Suprapubic skin (tissue), 4 donors: Measurements from ENCODE around the gene ARMH3. TPM values are rescaled to one million over a fixed set of nuclear protein-coding genes. Genes with fewer than 3 reads are reported as not detected.

Experiments used
- DNase-seq, 2 donors: peaks; one replicate each; pipeline ENCODE4 v3.0.0-alpha.2; 2019; ENCODE audit warnings: low spot score in 2 of 2
- H3K27ac ChIP-seq: fragments of 200-600 bp; sonication (generic); one replicate; pipeline ENCODE4 v1.5.1; 2019
- H3K27me3 ChIP-seq: fragments of 200-600 bp; sonication (generic); one replicate; pipeline ENCODE4 v1.5.1; 2019
- H3K36me3 ChIP-seq: fragments of 200-600 bp; sonication (generic); one replicate; pipeline ENCODE4 v1.5.1; 2019
- H3K4me1 ChIP-seq: fragments of 200-600 bp; sonication (generic); one replicate; pipeline ENCODE4 v1.5.1; 2019
- H3K4me3 ChIP-seq: fragments of 200-600 bp; sonication (generic); one replicate; pipeline ENCODE4 v1.5.1; 2019; ENCODE audit warnings: mild to moderate bottlenecking
- H3K9me3 ChIP-seq: fragments of 200-600 bp; sonication (generic); one replicate; pipeline ENCODE4 v1.5.1; 2019
- EP300 ChIP-seq: sonication (generic); formaldehyde crosslinking; IDR thresholded peaks from one replicate; pipeline ENCODE4 v1.6.1; 2017; ENCODE audit warnings: antibody characterized with exemption
- POLR2A ChIP-seq, 2 donors: fragments of 450-650 bp; IDR thresholded peaks; one replicate each; pipeline ENCODE4 v1.6.1; 2017; ENCODE audit warnings: antibody characterized with exemption in 2 of 2, mild to moderate bottlenecking in 2 of 2, moderate library complexity in 2 of 2
- POLR2AphosphoS5 ChIP-seq, 3 donors: sonication (generic); formaldehyde crosslinking; IDR thresholded peaks; one replicate each; pipeline ENCODE4 v1.6.1; 2017; ENCODE audit warnings: antibody characterized with exemption in 3 of 3
- WGBS: methylation state at CpG from one replicate; pipeline ENCODE4 v1.1.5; 2018; 5-methylcytosine and 5-hydroxymethylcytosine counted together
- total RNA-seq, 4 donors: library from RNA; depleted of rRNA; stranded (reverse); fragments of >200 nt; gene quantifications; one replicate each; pipeline ENCODE4 v1.1.0, GENCODE V29; 2016
- TF ChIP-seq, protein P1 (sequence below), 2 donors: fragments of 200-600 bp in 1 of 2; fragments of 450-650 bp in 1 of 2; sonication (generic) in 1 of 2; IDR thresholded peaks; one replicate each; pipeline ENCODE4 v1.5.1; 2016 to 2019; ENCODE audit warnings: antibody characterized with exemption in 2 of 2, mild to moderate bottlenecking in 1 of 2, moderate library complexity in 1 of 2

The ARMH3 gene
- total RNA-seq, 4 donors from 2014 or later: 12.1 to 25.7 (median 20.4) TPM

DNA sequence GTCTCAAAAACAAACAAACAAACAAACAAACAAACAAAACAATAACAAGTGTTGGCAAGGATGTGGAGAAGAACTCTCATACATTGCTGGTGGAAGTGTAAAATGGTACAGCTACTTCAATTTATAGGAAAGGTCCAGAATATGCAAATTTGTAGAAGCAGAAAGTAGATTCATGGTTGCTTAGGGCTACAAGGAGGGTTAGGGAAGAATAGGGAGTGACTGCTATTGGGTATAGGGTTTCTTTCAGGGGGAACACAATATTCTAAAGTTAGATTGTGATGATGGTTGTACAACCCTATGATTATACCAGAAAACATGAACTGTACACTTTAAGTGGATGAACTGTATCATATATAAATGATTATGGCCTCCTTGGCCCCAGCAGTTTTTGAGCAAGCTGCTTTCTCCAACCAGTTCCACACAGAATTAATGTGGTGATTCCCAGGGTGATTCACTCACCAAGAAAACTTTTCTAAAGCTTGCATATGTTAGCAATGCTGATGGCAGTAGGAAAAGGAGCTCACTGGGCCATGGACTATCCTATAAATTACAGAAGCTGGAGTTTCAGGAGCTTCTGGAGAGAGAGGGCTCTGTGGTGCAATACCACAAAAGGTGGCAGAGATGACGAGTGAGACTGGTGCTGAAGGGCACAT, 159.6 kb downstream of the ARMH3 start:
- Histone ChIP-seq H3K36me3 (no peaks in the 10 kb centered on the region), H3K27me3 (no peaks in the 10 kb centered on the region), H3K4me1 (no peaks in the 10 kb centered on the region), H3K27ac (no peak overlapping the region), H3K9me3 (no peaks in the 10 kb centered on the region), H3K4me3 (no peak overlapping the region)
- WGBS: 94% methylated on average over 1 of the region's 1 CpG
- no peak for DNase-seq
- TF ChIP-seq POLR2AphosphoS5 (IDR thresholded peaks at IDR 0.05) (no peak), POLR2A (IDR thresholded peaks at IDR 0.05) (no peak), EP300 (no peak)
- TF ChIP-seq, protein P1, sequence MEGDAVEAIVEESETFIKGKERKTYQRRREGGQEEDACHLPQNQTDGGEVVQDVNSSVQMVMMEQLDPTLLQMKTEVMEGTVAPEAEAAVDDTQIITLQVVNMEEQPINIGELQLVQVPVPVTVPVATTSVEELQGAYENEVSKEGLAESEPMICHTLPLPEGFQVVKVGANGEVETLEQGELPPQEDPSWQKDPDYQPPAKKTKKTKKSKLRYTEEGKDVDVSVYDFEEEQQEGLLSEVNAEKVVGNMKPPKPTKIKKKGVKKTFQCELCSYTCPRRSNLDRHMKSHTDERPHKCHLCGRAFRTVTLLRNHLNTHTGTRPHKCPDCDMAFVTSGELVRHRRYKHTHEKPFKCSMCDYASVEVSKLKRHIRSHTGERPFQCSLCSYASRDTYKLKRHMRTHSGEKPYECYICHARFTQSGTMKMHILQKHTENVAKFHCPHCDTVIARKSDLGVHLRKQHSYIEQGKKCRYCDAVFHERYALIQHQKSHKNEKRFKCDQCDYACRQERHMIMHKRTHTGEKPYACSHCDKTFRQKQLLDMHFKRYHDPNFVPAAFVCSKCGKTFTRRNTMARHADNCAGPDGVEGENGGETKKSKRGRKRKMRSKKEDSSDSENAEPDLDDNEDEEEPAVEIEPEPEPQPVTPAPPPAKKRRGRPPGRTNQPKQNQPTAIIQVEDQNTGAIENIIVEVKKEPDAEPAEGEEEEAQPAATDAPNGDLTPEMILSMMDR (IDR thresholded peaks at IDR 0.05): no peak

DNA sequence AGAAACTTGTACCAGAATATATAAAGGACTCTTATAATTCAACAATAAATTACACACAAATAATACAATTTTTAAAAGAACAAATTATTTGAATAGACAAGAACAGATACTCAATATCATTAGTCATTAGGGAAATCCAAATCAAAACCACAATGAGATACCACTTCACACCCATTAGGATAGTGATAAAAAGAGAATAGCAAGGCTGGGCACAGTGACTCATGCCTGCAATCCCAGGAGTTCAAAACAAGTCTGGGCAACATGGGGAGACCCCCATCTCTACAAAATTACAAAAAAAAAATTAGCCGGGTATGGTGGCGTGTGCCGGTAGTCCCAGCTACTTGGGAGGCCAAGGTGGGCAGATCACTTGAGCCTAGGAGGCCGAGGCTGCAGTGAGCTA, 160.2 kb downstream of the ARMH3 start:
- TF ChIP-seq, protein P1 (IDR thresholded peaks at IDR 0.05): no peak
- TF ChIP-seq POLR2A (IDR thresholded peaks at IDR 0.05) (no peak), POLR2AphosphoS5 (IDR thresholded peaks at IDR 0.05) (no peak), EP300 (no peak)
- Histone ChIP-seq H3K4me1 (no peaks in the 10 kb centered on the region), H3K27me3 (no peaks in the 10 kb centered on the region), H3K9me3 (no peaks in the 10 kb centered on the region), H3K27ac (no peak overlapping the region), H3K36me3 (no peaks in the 10 kb centered on the region), H3K4me3 (no peak overlapping the region)
- no peak for DNase-seq
- 89% methylated on average over 4 of the region's 4 CpGs for WGBS

DNA sequence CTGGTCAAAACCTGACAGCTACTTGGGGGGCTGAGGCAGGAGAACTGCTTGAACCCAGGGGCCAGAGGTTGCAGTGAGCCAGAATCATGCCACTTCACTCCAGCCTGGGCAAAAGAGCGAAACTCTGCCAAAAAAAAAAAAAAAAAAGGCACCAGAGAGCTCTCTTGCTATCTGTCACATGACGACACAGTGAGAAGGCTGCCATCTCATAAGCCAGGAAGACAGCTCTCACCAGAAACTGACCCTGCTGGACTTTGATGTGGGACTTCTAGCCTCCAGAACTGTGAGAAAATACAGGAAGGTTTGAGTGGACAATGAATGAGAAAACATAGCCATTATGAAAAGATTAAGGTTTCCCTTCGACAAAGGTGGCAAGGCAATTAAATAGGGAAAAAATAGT, 161.2 kb downstream of the ARMH3 start:
- Histone ChIP-seq H3K27me3 (no peaks in the 10 kb centered on the region), H3K9me3 (no peaks in the 10 kb centered on the region)

DNA sequence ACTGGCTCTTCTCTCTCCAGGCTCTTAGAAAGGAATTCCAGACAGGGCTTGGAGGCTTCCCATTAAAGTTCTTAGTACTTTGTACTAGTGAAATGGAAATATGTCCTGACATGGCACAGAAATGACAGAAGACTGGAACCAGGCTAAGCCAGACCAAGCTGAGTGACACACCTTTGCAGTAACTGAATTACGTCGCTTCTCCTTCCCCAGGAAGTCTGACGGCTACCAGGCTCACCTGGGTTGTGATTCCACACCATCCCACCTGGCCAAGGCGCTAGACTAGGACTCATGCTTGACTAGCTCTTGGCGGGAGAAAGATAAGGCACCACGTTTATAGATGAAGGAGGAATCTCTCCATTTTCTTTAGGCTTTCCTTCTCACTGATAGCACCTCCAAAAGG, 161.7 kb downstream of the ARMH3 start:
- H3K27me3 ChIP-seq: no peaks in the 10 kb centered on the region
- DNase-seq: no peak
- 88% methylated on average over 6 of the region's 6 CpGs for WGBS
- H3K27ac ChIP-seq: no peak overlapping the region
- no peaks in the 10 kb centered on the region for H3K36me3 ChIP-seq
- H3K9me3 ChIP-seq: no peaks in the 10 kb centered on the region
- no peak overlapping the region for H3K4me3 ChIP-seq
- no peaks in the 10 kb centered on the region for H3K4me1 ChIP-seq
- no peak for TF ChIP-seq POLR2A (IDR thresholded peaks at IDR 0.05)
- TF ChIP-seq POLR2AphosphoS5 (IDR thresholded peaks at IDR 0.05): no peak
- TF ChIP-seq EP300: no peak
- TF ChIP-seq, protein P1 (IDR thresholded peaks at IDR 0.05): no peak

More for the DNA sequence above, 161.2 kb downstream of the ARMH3 start:
- TF ChIP-seq POLR2A (IDR thresholded peaks at IDR 0.05) (no peak), POLR2AphosphoS5 (IDR thresholded peaks at IDR 0.05) (no peak), EP300 (no peak)
- TF ChIP-seq, protein P1 (IDR thresholded peaks at IDR 0.05): no peak
- 98% methylated on average over 3 of the region's 3 CpGs for WGBS
- DNase-seq: no peak
- H3K4me3 ChIP-seq: no peak overlapping the region
- H3K36me3 ChIP-seq: no peaks in the 10 kb centered on the region
- no peak overlapping the region for H3K27ac ChIP-seq
- H3K4me1 ChIP-seq: no peaks in the 10 kb centered on the region

DNA sequence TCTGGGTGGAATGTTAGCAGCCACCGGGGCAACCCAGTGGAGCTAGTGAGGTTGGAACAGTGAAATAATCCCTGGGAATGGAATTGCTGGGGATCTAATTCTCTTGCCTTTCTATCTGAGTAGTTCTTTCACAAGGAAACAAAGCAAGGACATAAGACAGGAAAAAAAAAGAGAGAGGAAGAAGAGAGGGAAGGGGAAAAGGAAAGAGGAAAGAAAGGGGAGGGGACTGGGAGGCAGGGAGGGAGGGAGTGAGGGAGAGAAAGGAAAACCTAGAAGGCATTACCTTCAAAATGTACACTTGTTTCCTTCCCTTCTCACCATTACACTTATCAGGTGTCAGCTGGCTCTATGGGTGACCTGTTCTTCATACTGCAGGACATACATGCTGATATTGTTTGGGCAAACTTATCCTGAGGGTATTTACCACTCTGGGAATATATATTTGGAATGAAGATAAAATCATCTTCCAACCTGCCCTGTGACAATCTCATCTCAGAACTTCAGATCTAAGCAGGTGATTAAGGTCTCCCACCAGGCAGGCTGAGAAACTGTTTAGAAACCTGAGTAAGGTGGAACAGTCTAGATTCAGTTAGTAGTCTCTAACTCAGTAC, 162.4 kb downstream of the ARMH3 start:
- TF ChIP-seq EP300 (no peak), POLR2AphosphoS5 (IDR thresholded peaks at IDR 0.05) (no peak), POLR2A (IDR thresholded peaks at IDR 0.05) (no peak)
- TF ChIP-seq, protein P1 (IDR thresholded peaks at IDR 0.05): no peak
- Histone ChIP-seq H3K27ac (no peak overlapping the region), H3K4me1 (no peaks in the 10 kb centered on the region), H3K27me3 (no peaks in the 10 kb centered on the region), H3K4me3 (no peak overlapping the region), H3K9me3 (no peaks in the 10 kb centered on the region), H3K36me3 (peaks cover 2% of the 10 kb centered on the region)
- 89% methylated on average over 1 of the region's 1 CpG for WGBS
- no peak for DNase-seq
